ENCODE data around the gene EPB41L1. TPM values are rescaled to one million over a fixed set of nuclear protein-coding genes. Genes with fewer than 3 reads are reported as not detected.

The EPB41L1 gene
- total RNA-seq, 1 experiment from 2014 or later, result 5.9 TPM

GRCh38 chr20:36120241-36120640 is 34.3 kb upstream of the EPB41L1 start:
- no peaks in the 10 kb centered on the region for H3K36me3 ChIP-seq (ENCODE audit: insufficient read depth, low read length)
- no peaks in the 10 kb centered on the region for H3K79me2 ChIP-seq (ENCODE audit: low read length)
- no peaks in the 10 kb centered on the region for H3K9me3 ChIP-seq (ENCODE audit: low read length)
- no peaks in the 10 kb centered on the region for H3K27me3 ChIP-seq (ENCODE audit: low read length)
- H3K9me2 ChIP-seq (replicated peaks; ENCODE audit: insufficient read depth, low read length), result no peaks in the 10 kb centered on the region
- no peak overlapping the region for H3K9ac ChIP-seq (ENCODE audit: low read length)
- H3K4me3 ChIP-seq (ENCODE audit: low read length), result no peak overlapping the region
- H3K4me2 ChIP-seq (ENCODE audit: low read depth, low read length, poor library complexity, severe bottlenecking), result no peak overlapping the region
- DNase-seq, result peak; percentile 35
- H3K4me1 ChIP-seq (ENCODE audit: low read length), result peaks cover 21% of the 10 kb centered on the region
- no peak overlapping the region for H2AFZ ChIP-seq (ENCODE audit: low read length)
- no peak overlapping the region for H3K27ac ChIP-seq (ENCODE audit: low read length)
- no peaks in the 10 kb centered on the region for H4K20me1 ChIP-seq (ENCODE audit: insufficient read depth, low read depth, low read length)

DNA sequence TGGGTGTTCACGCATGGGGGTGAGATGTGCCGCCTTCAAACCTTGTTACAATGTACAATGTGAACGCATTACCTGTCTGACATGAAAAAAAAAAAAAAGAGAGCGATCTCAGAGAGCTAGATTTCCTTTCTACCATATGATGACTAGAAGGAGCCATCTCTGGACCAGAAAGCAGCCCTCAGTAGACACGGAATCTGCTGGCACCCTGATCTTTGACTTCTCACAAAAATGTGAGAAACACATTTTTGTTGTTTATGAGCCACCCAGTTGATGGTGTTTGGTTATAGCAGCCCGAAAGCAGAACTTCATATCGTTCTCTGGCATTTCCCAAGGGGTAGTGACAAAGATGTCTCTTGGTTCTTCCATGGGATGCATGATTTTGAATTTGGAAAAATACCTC is 33.5 kb upstream of the EPB41L1 start:
- Histone ChIP-seq H3K4me2 (ENCODE audit: low read depth, low read length, poor library complexity, severe bottlenecking) (no peak overlapping the region), H2AFZ (ENCODE audit: low read length) (no peak overlapping the region), H3K36me3 (ENCODE audit: insufficient read depth, low read length) (no peaks in the 10 kb centered on the region), H3K9ac (ENCODE audit: low read length) (no peak overlapping the region), H3K9me3 (ENCODE audit: low read length) (no peaks in the 10 kb centered on the region), H3K27ac (ENCODE audit: low read length) (no peak overlapping the region), H4K20me1 (ENCODE audit: insufficient read depth, low read depth, low read length) (no peaks in the 10 kb centered on the region), H3K27me3 (ENCODE audit: low read length) (no peaks in the 10 kb centered on the region), H3K4me3 (ENCODE audit: low read length) (no peak overlapping the region), H3K79me2 (ENCODE audit: low read length) (no peaks in the 10 kb centered on the region), H3K9me2 (replicated peaks; ENCODE audit: insufficient read depth, low read length) (no peaks in the 10 kb centered on the region), H3K4me1 (ENCODE audit: low read length) (peaks cover 21% of the 10 kb centered on the region)
- peak; percentile 35 for DNase-seq

- DNase-seq, result peak; percentile 37
- Histone ChIP-seq H3K4me2 (ENCODE audit: low read depth, low read length, poor library complexity, severe bottlenecking) (no peak overlapping the region), H3K4me1 (ENCODE audit: low read length) (peaks cover 21% of the 10 kb centered on the region), H2AFZ (ENCODE audit: low read length) (no peak overlapping the region), H3K27me3 (ENCODE audit: low read length) (no peaks in the 10 kb centered on the region), H3K27ac (ENCODE audit: low read length) (no peak overlapping the region), H3K9ac (ENCODE audit: low read length) (no peak overlapping the region), H3K4me3 (ENCODE audit: low read length) (no peak overlapping the region), H3K9me2 (replicated peaks; ENCODE audit: insufficient read depth, low read length) (no peaks in the 10 kb centered on the region), H4K20me1 (ENCODE audit: insufficient read depth, low read depth, low read length) (no peaks in the 10 kb centered on the region), H3K79me2 (ENCODE audit: low read length) (no peaks in the 10 kb centered on the region), H3K9me3 (ENCODE audit: low read length) (no peaks in the 10 kb centered on the region), H3K36me3 (ENCODE audit: insufficient read depth, low read length) (no peaks in the 10 kb centered on the region)
Observed at GRCh38 chr20:36121981-36122930, 32.3 kb upstream of the EPB41L1 start.

DNA sequence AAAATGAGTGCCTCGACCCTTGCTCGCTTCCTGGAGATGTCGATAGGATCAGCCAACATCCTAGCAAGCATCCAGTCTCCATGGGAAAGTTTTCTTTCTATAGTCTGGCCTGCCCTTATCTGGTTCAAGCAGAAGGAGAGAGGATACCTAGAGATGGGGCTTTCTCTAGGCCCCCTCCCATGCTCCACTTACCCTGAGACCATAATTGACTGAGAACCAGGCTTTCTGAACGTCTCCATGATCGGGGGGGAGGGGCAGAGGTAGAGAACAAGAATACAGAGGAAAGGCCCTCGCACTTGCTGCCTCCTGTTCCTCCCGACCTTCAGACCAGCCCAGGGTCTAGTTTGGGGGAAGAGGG is 31.6 kb upstream of the EPB41L1 start:
- H2AFZ ChIP-seq (ENCODE audit: low read length), result no peak overlapping the region
- no peaks in the 10 kb centered on the region for H3K27me3 ChIP-seq (ENCODE audit: low read length)
- no peak overlapping the region for H3K27ac ChIP-seq (ENCODE audit: low read length)
- peaks cover 28% of the 10 kb centered on the region for H3K4me1 ChIP-seq (ENCODE audit: low read length)
- H3K79me2 ChIP-seq (ENCODE audit: low read length), result no peaks in the 10 kb centered on the region
- DNase-seq, result peak; percentile 35
- H3K4me2 ChIP-seq (ENCODE audit: low read depth, low read length, poor library complexity, severe bottlenecking), result no peak overlapping the region
- H3K9me2 ChIP-seq (replicated peaks; ENCODE audit: insufficient read depth, low read length), result no peaks in the 10 kb centered on the region
- H3K36me3 ChIP-seq (ENCODE audit: insufficient read depth, low read length), result no peaks in the 10 kb centered on the region
- no peaks in the 10 kb centered on the region for H3K9me3 ChIP-seq (ENCODE audit: low read length)
- no peak overlapping the region for H3K9ac ChIP-seq (ENCODE audit: low read length)
- H3K4me3 ChIP-seq (ENCODE audit: low read length), result no peak overlapping the region
- no peaks in the 10 kb centered on the region for H4K20me1 ChIP-seq (ENCODE audit: insufficient read depth, low read depth, low read length)

DNA sequence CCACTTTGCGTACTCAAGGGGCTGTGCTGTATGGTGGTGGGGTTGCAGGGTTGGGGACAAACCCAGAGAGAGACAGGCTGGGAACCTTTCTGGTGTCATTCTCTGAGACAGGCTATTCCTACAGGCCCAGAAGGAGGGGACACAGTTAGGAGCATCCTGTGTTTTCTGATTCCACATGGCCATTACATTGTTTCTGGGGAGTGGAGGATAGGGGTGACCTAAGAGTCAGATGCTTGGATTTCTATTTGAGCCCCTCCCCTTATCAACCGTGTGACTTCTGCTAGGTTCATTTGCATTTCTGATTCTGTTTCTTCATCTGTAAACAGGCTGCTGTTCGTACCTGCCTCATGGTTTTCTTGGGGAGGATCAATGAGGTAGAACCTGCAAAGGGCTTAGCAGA is 29.4 kb upstream of the EPB41L1 start:
- H3K4me3 ChIP-seq (ENCODE audit: low read length), result no peak overlapping the region
- DNase-seq, result peak; percentile 45
- H3K9me2 ChIP-seq (replicated peaks; ENCODE audit: insufficient read depth, low read length), result no peaks in the 10 kb centered on the region
- no peak overlapping the region; the same call in 1 of the 2 replicates for H3K9ac ChIP-seq (ENCODE audit: low read length)
- H3K36me3 ChIP-seq (ENCODE audit: insufficient read depth, low read length), result no peaks in the 10 kb centered on the region
- no peaks in the 10 kb centered on the region for H4K20me1 ChIP-seq (ENCODE audit: insufficient read depth, low read depth, low read length)
- no peaks in the 10 kb centered on the region for H3K27me3 ChIP-seq (ENCODE audit: low read length)
- H3K9me3 ChIP-seq (ENCODE audit: low read length), result no peaks in the 10 kb centered on the region
- H3K4me1 ChIP-seq (ENCODE audit: low read length), result peaks cover 44% of the 10 kb centered on the region
- H3K27ac ChIP-seq (ENCODE audit: low read length), result no peak overlapping the region
- no peaks in the 10 kb centered on the region for H3K79me2 ChIP-seq (ENCODE audit: low read length)
- H3K4me2 ChIP-seq (ENCODE audit: low read depth, low read length, poor library complexity, severe bottlenecking), result peak overlapping the region; percentile 5
- H2AFZ ChIP-seq (ENCODE audit: low read length), result no peak overlapping the region

DNA sequence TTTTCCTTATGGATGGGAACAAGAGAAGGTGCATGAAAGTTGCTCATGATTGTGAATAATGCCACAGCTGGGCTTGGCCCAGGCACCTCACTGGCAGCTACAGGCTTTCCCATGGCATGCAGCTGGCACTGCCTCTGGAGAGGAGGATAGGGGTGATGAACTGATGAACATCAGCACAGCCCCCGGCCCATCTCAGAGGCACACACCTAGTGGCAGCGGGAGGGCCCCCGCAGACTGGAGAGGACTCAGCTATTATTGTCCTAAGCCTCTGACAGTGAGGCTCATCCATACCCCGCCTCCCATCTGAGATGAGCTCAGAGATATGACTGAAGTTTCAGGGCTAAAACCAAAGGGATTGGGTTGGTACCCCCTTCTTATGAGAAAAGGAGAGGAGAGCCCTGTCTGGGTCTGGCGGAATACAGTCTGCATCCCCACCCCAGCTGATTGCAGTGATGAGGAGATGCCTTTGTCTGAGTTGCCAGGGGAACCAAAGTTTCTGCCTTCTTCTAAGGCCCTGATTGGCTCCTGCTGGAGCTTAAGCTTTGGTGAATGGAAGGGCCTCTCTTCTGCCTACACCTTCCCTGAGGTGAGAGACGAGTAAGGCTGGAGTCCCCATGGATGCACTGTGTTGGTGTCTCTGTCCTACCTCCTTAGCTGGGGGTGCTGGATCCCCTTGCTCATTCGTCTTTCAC is 27.6 kb upstream of the EPB41L1 start:
- Histone ChIP-seq H3K27ac (ENCODE audit: low read length) (no peak overlapping the region), H3K4me3 (ENCODE audit: low read length) (no peak overlapping the region), H3K4me1 (ENCODE audit: low read length) (peaks cover 51% of the 10 kb centered on the region), H3K9ac (ENCODE audit: low read length) (no peak overlapping the region), H2AFZ (ENCODE audit: low read length) (no peak overlapping the region), H3K79me2 (ENCODE audit: low read length) (no peaks in the 10 kb centered on the region), H3K27me3 (ENCODE audit: low read length) (no peaks in the 10 kb centered on the region), H3K4me2 (ENCODE audit: low read depth, low read length, poor library complexity, severe bottlenecking) (no peak overlapping the region), H3K9me3 (ENCODE audit: low read length) (no peaks in the 10 kb centered on the region), H4K20me1 (ENCODE audit: insufficient read depth, low read depth, low read length) (no peaks in the 10 kb centered on the region), H3K36me3 (ENCODE audit: insufficient read depth, low read length) (no peaks in the 10 kb centered on the region), H3K9me2 (replicated peaks; ENCODE audit: insufficient read depth, low read length) (no peaks in the 10 kb centered on the region)
- DNase-seq, result peak; percentile 60

DNA sequence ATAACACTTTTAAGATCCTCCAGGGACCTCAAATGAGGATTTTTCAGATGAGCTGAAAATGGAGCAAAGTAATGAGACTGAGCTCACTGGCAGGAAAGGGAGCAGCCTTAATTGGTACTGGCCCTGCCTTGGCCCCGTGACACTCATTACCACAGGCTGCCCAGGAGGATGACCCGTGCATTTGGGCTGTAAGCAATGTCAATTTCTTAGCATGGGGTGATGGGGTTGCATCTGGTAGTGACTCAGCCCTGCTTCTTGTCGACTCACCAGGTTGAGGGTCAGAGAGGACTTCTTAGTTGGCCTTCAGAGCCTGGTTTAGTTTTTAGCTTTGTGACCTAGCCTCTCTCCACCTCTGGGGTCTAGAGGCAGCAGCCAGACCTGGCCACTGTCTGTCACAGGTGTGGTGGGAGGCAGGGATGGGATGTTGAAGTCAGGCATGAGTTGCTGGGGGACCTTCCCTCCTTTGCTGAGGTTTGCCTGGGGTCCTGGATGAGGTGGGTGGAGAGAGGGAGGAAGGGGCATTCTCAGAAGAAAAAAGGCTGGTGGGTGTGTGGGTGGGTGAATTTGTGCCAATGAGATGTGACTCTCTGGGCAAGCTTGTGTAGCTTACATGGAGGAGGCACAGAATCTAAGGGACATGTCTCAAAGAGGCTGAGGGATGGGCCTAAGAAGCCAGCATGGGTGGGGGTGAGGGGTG is 25.9 kb upstream of the EPB41L1 start:
- Histone ChIP-seq H3K4me2 (ENCODE audit: low read depth, low read length, poor library complexity, severe bottlenecking) (peak overlapping the region; percentile 45), H3K9me2 (replicated peaks; ENCODE audit: insufficient read depth, low read length) (no peaks in the 10 kb centered on the region), H4K20me1 (ENCODE audit: insufficient read depth, low read depth, low read length) (no peaks in the 10 kb centered on the region)

DNA sequence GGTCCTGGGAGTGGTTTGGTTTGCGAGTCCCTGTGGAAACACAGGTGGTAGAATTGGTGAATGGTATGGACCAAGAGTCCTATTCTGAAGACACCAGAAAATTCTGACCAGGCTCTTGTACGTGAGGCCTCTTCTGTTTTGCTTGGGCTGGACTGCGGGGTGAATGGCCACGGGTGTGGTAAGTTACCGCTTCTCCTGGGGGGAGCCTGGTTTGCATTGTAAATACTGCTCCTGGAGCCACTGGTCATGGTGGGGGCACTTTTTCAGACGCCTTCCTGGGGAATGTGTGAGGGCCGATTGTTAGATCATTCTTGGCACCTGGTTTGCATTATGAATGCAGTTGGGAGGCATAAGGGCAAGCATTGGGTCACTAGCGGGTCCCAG is 25.4 kb upstream of the EPB41L1 start:
- no peak for DNase-seq
- no peaks in the 10 kb centered on the region for H3K27me3 ChIP-seq (ENCODE audit: low read length)
- H2AFZ ChIP-seq (ENCODE audit: low read length), result no peak overlapping the region
- H3K9me3 ChIP-seq (ENCODE audit: low read length), result no peaks in the 10 kb centered on the region
- no peaks in the 10 kb centered on the region for H3K9me2 ChIP-seq (replicated peaks; ENCODE audit: insufficient read depth, low read length)
- H3K4me2 ChIP-seq (ENCODE audit: low read depth, low read length, poor library complexity, severe bottlenecking), result peak overlapping the region; percentile 45
- H3K27ac ChIP-seq (ENCODE audit: low read length), result peak overlapping the region; percentile 53; the same call in 1 of the 2 replicates
- H3K79me2 ChIP-seq (ENCODE audit: low read length), result no peaks in the 10 kb centered on the region
- H3K9ac ChIP-seq (ENCODE audit: low read length), result peak overlapping the region; percentile 38; the same call in 1 of the 2 replicates
- peaks cover 71% of the 10 kb centered on the region for H3K4me1 ChIP-seq (ENCODE audit: low read length)
- no peaks in the 10 kb centered on the region for H3K36me3 ChIP-seq (ENCODE audit: insufficient read depth, low read length)
- H4K20me1 ChIP-seq (ENCODE audit: insufficient read depth, low read depth, low read length), result no peaks in the 10 kb centered on the region
- H3K4me3 ChIP-seq (ENCODE audit: low read length), result no peak overlapping the region

More for the DNA sequence above, 25.9 kb upstream of the EPB41L1 start:
- peak; percentile 47 for DNase-seq
- Histone ChIP-seq H3K79me2 (ENCODE audit: low read length) (no peaks in the 10 kb centered on the region), H3K9me3 (ENCODE audit: low read length) (no peaks in the 10 kb centered on the region), H3K27ac (ENCODE audit: low read length) (peak overlapping the region; percentile 53), H3K4me1 (ENCODE audit: low read length) (peaks cover 67% of the 10 kb centered on the region), H2AFZ (ENCODE audit: low read length) (peak overlapping the region; percentile 40; the same call in 1 of the 2 replicates), H3K36me3 (ENCODE audit: insufficient read depth, low read length) (no peaks in the 10 kb centered on the region), H3K27me3 (ENCODE audit: low read length) (no peaks in the 10 kb centered on the region), H3K9ac (ENCODE audit: low read length) (peak overlapping the region; percentile 38), H3K4me3 (ENCODE audit: low read length) (no peak overlapping the region)

Data from Karpas-422 (cell line).